Measurements from ENCODE around the gene ANKS1A. TPM values are rescaled to one million over a fixed set of nuclear protein-coding genes. Genes with fewer than 3 reads are reported as not detected.

ANKS1A gene
- total and polyA plus RNA-seq, 2 of the 4 experiments (the other 2 are of a cell fraction): 7.2 to 7.5 TPM

DNA sequence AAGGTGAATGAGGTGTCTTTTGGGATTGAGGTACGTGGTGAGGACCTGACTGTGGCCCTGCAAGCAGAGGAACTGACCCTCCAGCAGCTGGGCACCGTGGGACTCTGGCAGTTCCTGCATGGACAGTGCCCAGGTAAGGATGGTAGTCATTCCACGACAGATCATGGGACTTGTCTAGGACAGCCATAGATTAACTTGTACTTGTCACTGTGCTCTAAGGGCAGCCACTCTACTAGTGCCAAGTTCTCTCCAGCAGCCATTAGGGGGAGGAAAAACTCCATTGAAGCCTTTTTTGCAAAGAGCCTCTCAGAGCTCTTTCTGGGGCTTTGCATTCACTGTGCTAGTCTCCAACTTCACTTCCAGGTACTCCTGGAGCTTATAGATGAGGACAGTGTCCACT is 21.6 kb upstream of the ANKS1A start:
- Histone ChIP-seq H3K4me1 (ENCODE audit: control insufficient read depth, insufficient read depth, low read length) (no peaks in the 10 kb centered on the region), H2AK9ac (replicated peaks; ENCODE audit: low read depth, low read length, poor library complexity) (no peak overlapping the region), H3K9me3 (ENCODE audit: control insufficient read depth, insufficient read depth, low read length) (no peaks in the 10 kb centered on the region), H4K8ac (ENCODE audit: low read depth in 2 of 2, low read length in 2 of 2) (no peak overlapping the region), H2BK15ac (ENCODE audit: low read depth, low read length) (no peak overlapping the region), H3K56ac (ENCODE audit: extremely low read depth, insufficient read depth, low read length) (no peak overlapping the region), H3K4ac (ENCODE audit: low read depth, low read length) (no peak overlapping the region), H4K20me1 (ENCODE audit: insufficient read depth, low read length) (no peaks in the 10 kb centered on the region), H4K5ac (ENCODE audit: low read depth, low read length) (no peak overlapping the region), H2BK120ac (ENCODE audit: low read depth, low read length) (no peak overlapping the region), H4K91ac (ENCODE audit: insufficient read depth, low read depth, low read length) (no peak overlapping the region), H3K4me3 (ENCODE audit: insufficient read depth, low read depth, low read length) (no peak overlapping the region), H2AK5ac (ENCODE audit: low read depth, low read length) (no peak overlapping the region), H3K23ac (ENCODE audit: low read depth, low read length) (no peak overlapping the region; the same call in 1 of the 2 replicates), H2BK20ac (ENCODE audit: low read depth, low read length) (0 out of 2 replicates have a peak overlapping the region, but pooled peaks have one; percentile 13), H3K79me1 (ENCODE audit: low read depth in 1 of 2, low read length in 2 of 2) (no peaks in the 10 kb centered on the region), H3K9ac (ENCODE audit: low read depth, low read length) (no peak overlapping the region), H3K36me3 (ENCODE audit: control insufficient read depth, insufficient read depth, low read length) (peaks cover 17% of the 10 kb centered on the region), H3K18ac (ENCODE audit: low read depth, low read length) (no peak overlapping the region), H3K4me2 (ENCODE audit: low read depth, low read length) (no peak overlapping the region), H2AFZ (replicated peaks; ENCODE audit: low read length, poor library complexity) (no peak overlapping the region), H3K27ac (ENCODE audit: insufficient read depth, low read length) (no peak overlapping the region), H3K14ac (replicated peaks; ENCODE audit: low read depth, low read length) (no peak overlapping the region), H3K9me1 (ENCODE audit: insufficient read depth, low read length) (peaks cover 4% of the 10 kb centered on the region; the same call in 1 of the 2 replicates), H2BK5ac (ENCODE audit: low read depth, low read length, poor library complexity, severe bottlenecking) (no peak overlapping the region), H3K27me3 (ENCODE audit: control insufficient read depth, insufficient read depth, low read length) (no peaks in the 10 kb centered on the region)
- no TSS peak for BruUV-seq (replicated peaks)
- in situ Hi-C loops (cut with MboI; ENCODE audit: low sequenced_read_pairs): no loop called here
- no peak; the same call in 1 of the 2 replicates for ATAC-seq (ENCODE audit: low read depth)
- WGBS, 2 experiments (ENCODE audit: extremely low coverage in 2 of 2, insufficient read length in 1 of 2): 90% methylated on average over 2 of the region's 3 CpGs; no CpG with 5 or more reads in 1 of the 2 experiments
- no peak for TF ChIP-seq CHD1 (IDR thresholded peaks at IDR 0.05; ENCODE audit: low read depth, low read length)
- TF ChIP-seq, protein P1, sequence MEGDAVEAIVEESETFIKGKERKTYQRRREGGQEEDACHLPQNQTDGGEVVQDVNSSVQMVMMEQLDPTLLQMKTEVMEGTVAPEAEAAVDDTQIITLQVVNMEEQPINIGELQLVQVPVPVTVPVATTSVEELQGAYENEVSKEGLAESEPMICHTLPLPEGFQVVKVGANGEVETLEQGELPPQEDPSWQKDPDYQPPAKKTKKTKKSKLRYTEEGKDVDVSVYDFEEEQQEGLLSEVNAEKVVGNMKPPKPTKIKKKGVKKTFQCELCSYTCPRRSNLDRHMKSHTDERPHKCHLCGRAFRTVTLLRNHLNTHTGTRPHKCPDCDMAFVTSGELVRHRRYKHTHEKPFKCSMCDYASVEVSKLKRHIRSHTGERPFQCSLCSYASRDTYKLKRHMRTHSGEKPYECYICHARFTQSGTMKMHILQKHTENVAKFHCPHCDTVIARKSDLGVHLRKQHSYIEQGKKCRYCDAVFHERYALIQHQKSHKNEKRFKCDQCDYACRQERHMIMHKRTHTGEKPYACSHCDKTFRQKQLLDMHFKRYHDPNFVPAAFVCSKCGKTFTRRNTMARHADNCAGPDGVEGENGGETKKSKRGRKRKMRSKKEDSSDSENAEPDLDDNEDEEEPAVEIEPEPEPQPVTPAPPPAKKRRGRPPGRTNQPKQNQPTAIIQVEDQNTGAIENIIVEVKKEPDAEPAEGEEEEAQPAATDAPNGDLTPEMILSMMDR (conservative IDR thresholded peaks at IDR 0.05; ENCODE audit: low read depth, low read length): 0 out of 2 replicates have a peak, but pooled peaks have one; percentile 16
- 0 out of 2 replicates have a peak, but pooled peaks have one; percentile 13 for TF ChIP-seq RAD21 (IDR thresholded peaks at IDR 0.05; ENCODE audit: low read length)
- dilution Hi-C loops (cut with HindIII; ENCODE audit: low sequenced_read_pairs, unreplicated experiment): no loop called here
- POLR2A ChIA-PET (ENCODE audit: unreplicated experiment): no interaction called here
- CTCF ChIA-PET: interaction anchor here (0.6 kb wide), 1 partner anchor 262 kb away, joined by 3 read pairs; no protein-coding TSS in a partner anchor
- DNase-seq: no peak
- intact Hi-C loops (cut with micrococcal nuclease): no loop called here

All from IMR-90 (cell line).